Astrocyte (in vitro differentiated cells and primary cell): ENCODE measurements around the gene PNKP. TPM values are rescaled to one million over a fixed set of nuclear protein-coding genes. Genes with fewer than 3 reads are reported as not detected.

Experiments used
- DNase-seq: peaks from one replicate; pipeline ENCODE4 v3.0.0-alpha.2; 2010; ENCODE audit warnings: low read depth
- FAIRE-seq: peaks from 2 replicates; lab custom pipeline; 2011; peaks lifted over from hg19 to GRCh38; lab: Jason Lieb, UNC
- H2AFZ ChIP-seq: 2 replicates; pipeline ENCODE4 v1.6.0; 2012; ENCODE audit warnings: low read depth, low read length, inconsistent platforms
- H3K27ac ChIP-seq: 2 replicates; pipeline ENCODE4 v1.5.1; 2011; ENCODE audit warnings: low read depth, low read length, inconsistent platforms
- H3K27me3 ChIP-seq: 2 replicates; pipeline ENCODE4 v1.6.0; 2011; ENCODE audit warnings: low read length, inconsistent platforms; ENCODE audit not compliant: insufficient read depth
- H3K36me3 ChIP-seq: 2 replicates; pipeline ENCODE4 v1.5.1; 2011; ENCODE audit warnings: low read length, inconsistent platforms; ENCODE audit not compliant: insufficient read depth
- H3K4me1 ChIP-seq: 2 replicates; pipeline ENCODE4 v1.5.1; 2011; ENCODE audit warnings: low read length, inconsistent platforms; ENCODE audit not compliant: insufficient read depth
- H3K4me2 ChIP-seq: 2 replicates; pipeline ENCODE4 v1.6.0; 2012; ENCODE audit warnings: low read length, inconsistent platforms
- H3K4me3 ChIP-seq: 2 replicates; pipeline ENCODE4 v1.5.1; 2011; ENCODE audit warnings: low read depth, mild to moderate bottlenecking, low read length, inconsistent platforms; ENCODE audit not compliant: insufficient read depth
- H3K79me2 ChIP-seq: 2 replicates; pipeline ENCODE4 v1.6.0; 2012; ENCODE audit warnings: mild to moderate bottlenecking, low read length, inconsistent platforms; ENCODE audit not compliant: insufficient read depth
- H3K9ac ChIP-seq: 2 replicates; pipeline ENCODE4 v1.6.0; 2012; ENCODE audit warnings: mild to moderate bottlenecking, low read length, inconsistent platforms
- H3K9me3 ChIP-seq: 2 replicates; pipeline ENCODE4 v1.5.1; 2012; ENCODE audit warnings: low read depth, mild to moderate bottlenecking, low read length, inconsistent platforms; ENCODE audit not compliant: insufficient read depth
- H4K20me1 ChIP-seq: 2 replicates; pipeline ENCODE4 v1.6.0; 2012; ENCODE audit warnings: low read length, inconsistent platforms; ENCODE audit not compliant: insufficient read depth
- H3K27ac Mint-ChIP-seq: one replicate; pipeline ENCODE4 v1.8.0; 2021; ENCODE audit warnings: mild to moderate bottlenecking, mixed read lengths; ENCODE audit not compliant: unreplicated experiment
- H3K27me3 Mint-ChIP-seq: one replicate; pipeline ENCODE4 v1.8.0; 2021; ENCODE audit warnings: low read depth, mixed read lengths; ENCODE audit not compliant: unreplicated experiment
- H3K36me3 Mint-ChIP-seq: one replicate; pipeline ENCODE4 v1.8.0; 2021; ENCODE audit warnings: low read depth, mixed read lengths; ENCODE audit not compliant: unreplicated experiment
- H3K4me1 Mint-ChIP-seq: one replicate; pipeline ENCODE4 v1.8.0; 2021; ENCODE audit warnings: low read depth, mixed read lengths; ENCODE audit not compliant: unreplicated experiment
- H3K4me3 Mint-ChIP-seq: one replicate; pipeline ENCODE4 v1.8.0; 2021; ENCODE audit warnings: mild to moderate bottlenecking, moderate library complexity, mixed read lengths; ENCODE audit not compliant: unreplicated experiment
- H3K9me3 Mint-ChIP-seq: one replicate; pipeline ENCODE4 v1.8.0; 2021; ENCODE audit warnings: mild to moderate bottlenecking, mixed read lengths; ENCODE audit not compliant: unreplicated experiment
- CTCF ChIP-seq: IDR thresholded peaks from 2 replicates; pipeline ENCODE4 v1.5.1; 2011; ENCODE audit warnings: low read depth, mild to moderate bottlenecking, inconsistent platforms, low read length, moderate library complexity; ENCODE audit not compliant: insufficient read depth
- EZH2 ChIP-seq: IDR thresholded peaks from 2 replicates; pipeline ENCODE4 v1.6.1; 2012; ENCODE audit warnings: mild to moderate bottlenecking, low read length, inconsistent platforms; ENCODE audit not compliant: insufficient read depth
- total RNA-seq: library from RNA; stranded (reverse); gene quantifications from 2 replicates; pipeline ENCODE4 v1.2.1, GENCODE V29; 2021

The PNKP gene
- total RNA-seq, 1 donor from 2014 or later = 54.8 TPM

- Histone ChIP-seq H3K9ac (no peak overlapping the region), H4K20me1 (peaks cover 46% of the 10 kb centered on the region), H3K36me3 (peaks cover 16% of the 10 kb centered on the region), H3K27me3 (no peaks in the 10 kb centered on the region), H3K27ac (no peak overlapping the region), H3K79me2 (peaks cover 50% of the 10 kb centered on the region), H2AFZ (no peak overlapping the region), H3K4me1 (peaks cover 46% of the 10 kb centered on the region), H3K4me2 (no peak overlapping the region), H3K9me3 (no peaks in the 10 kb centered on the region), H3K4me3 (no peak overlapping the region)
- H3K27ac Mint-ChIP-seq = peak overlapping the region; percentile 87
- DNase-seq = no peak
- no peak for FAIRE-seq
- H3K4me3 Mint-ChIP-seq = no peak overlapping the region
- peaks cover 15% of the 10 kb centered on the region for H3K36me3 Mint-ChIP-seq
- peaks cover 15% of the 10 kb centered on the region for H3K4me1 Mint-ChIP-seq
- H3K27me3 Mint-ChIP-seq = no peaks in the 10 kb centered on the region
- TF ChIP-seq EZH2 (no peak), CTCF (no peak)
- no peaks in the 10 kb centered on the region for H3K9me3 Mint-ChIP-seq
These were observed 4.0 kb downstream of the PNKP start for GRCh38 chr19:49863254-49863934.

GRCh38 chr19:49862391-49863253, 4.8 kb downstream of the PNKP start:
- H3K4me3 Mint-ChIP-seq = no peak overlapping the region
- no peaks in the 10 kb centered on the region for H3K9me3 Mint-ChIP-seq
- no peaks in the 10 kb centered on the region for H3K27me3 Mint-ChIP-seq
- peaks cover 15% of the 10 kb centered on the region for H3K4me1 Mint-ChIP-seq
- H3K36me3 ChIP-seq = peaks cover 16% of the 10 kb centered on the region
- H3K9me3 ChIP-seq = no peaks in the 10 kb centered on the region
- H3K27me3 ChIP-seq = no peaks in the 10 kb centered on the region
- FAIRE-seq (no peak), DNase-seq (no peak)
- no peak overlapping the region for H3K4me2 ChIP-seq
- no peak overlapping the region for H3K9ac ChIP-seq
- H3K79me2 ChIP-seq = peaks cover 52% of the 10 kb centered on the region
- peaks cover 51% of the 10 kb centered on the region for H3K4me1 ChIP-seq
- H3K27ac ChIP-seq = no peak overlapping the region
- no peak for TF ChIP-seq EZH2
- TF ChIP-seq CTCF = no peak
- peak overlapping the region; percentile 87 for H3K27ac Mint-ChIP-seq
- H3K4me3 ChIP-seq = no peak overlapping the region
- no peak overlapping the region for H2AFZ ChIP-seq
- H3K36me3 Mint-ChIP-seq = peaks cover 16% of the 10 kb centered on the region
- peaks cover 54% of the 10 kb centered on the region for H4K20me1 ChIP-seq
